SK-N-SH (cell line): ENCODE data around the gene THSD4. TPM values are rescaled to one million over a fixed set of nuclear protein-coding genes. Genes with fewer than 3 reads are reported as not detected.

ENCODE experiments used
- CTCF ChIA-PET: fragments of 300-600, 350-600 bp; formaldehyde crosslinking; extraction: SDS; loops from one replicate; lab custom pipeline; 2021; lab: Yijun Ruan, JAX
- POLR2A ChIA-PET: fragments of 350-600 bp; sonication (Branson Sonifier 250); formaldehyde crosslinking; extraction: SDS; loops from one replicate; lab custom pipeline; 2020; ENCODE audit warnings: antibody characterized with exemption, inconsistent platforms; lab: Yijun Ruan, JAX
- DNase-seq: peaks from one replicate; pipeline ENCODE4 v3.0.0; 2012
- H2AFZ ChIP-seq: fragments of 200-600 bp; sonication (generic); 2 replicates; pipeline ENCODE4 v1.8.1; 2016; ENCODE audit warnings: antibody characterized with exemption, mild to moderate bottlenecking, low read depth
- H3F3A ChIP-seq: fragments of 200-600 bp; sonication (generic); replicated peaks from 2 replicates; pipeline ENCODE3; 2016; ENCODE audit warnings: antibody characterized with exemption, mild to moderate bottlenecking; ENCODE audit not compliant: insufficient read depth
- H3K27ac ChIP-seq, 2 experiments: fragments of 200-500 bp in 1 of 2; fragments of 200-600 bp in 1 of 2; sonication (Bioruptor generic) in 1 of 2; sonication (generic), shearing (Covaris generic) in 1 of 2; 2 replicates each; pipeline versions ENCODE4 v1.5.1 to v1.6.1; 2014 to 2016; ENCODE audit warnings: low read depth in 2 of 2, inconsistent platforms in 1 of 2, low read length in 1 of 2, mild to moderate bottlenecking in 1 of 2, mixed read lengths in 1 of 2
- H3K27me3 ChIP-seq: fragments of 200-600 bp; sonication (generic), shearing (Covaris generic); 2 replicates; pipeline ENCODE4 v1.6.1; 2016; ENCODE audit warnings: mixed run types; ENCODE audit not compliant: insufficient read depth
- H3K36me3 ChIP-seq, 2 experiments: fragments of 200-500 bp in 1 of 2; fragments of 200-600 bp in 1 of 2; sonication (Bioruptor generic) in 1 of 2; sonication (generic) in 1 of 2; replicated peaks in 1 of 2; 2 replicates each; pipeline versions ENCODE3 to v1.5.1; 2014 to 2016; ENCODE audit warnings: low read length in 1 of 2, mild to moderate bottlenecking in 1 of 2; ENCODE audit not compliant: insufficient read depth in 2 of 2, control insufficient read depth in 1 of 2
- H3K4me1 ChIP-seq, 2 experiments: fragments of 200-500 bp in 1 of 2; fragments of 200-600 bp in 1 of 2; sonication (Bioruptor generic) in 1 of 2; sonication (generic), shearing (Covaris generic) in 1 of 2; 2 replicates each; pipeline versions ENCODE4 v1.5.1 to v1.6.1; 2014 to 2016; ENCODE audit warnings: low read depth in 1 of 2, low read length in 1 of 2, mixed run types in 1 of 2; ENCODE audit not compliant: insufficient read depth in 2 of 2, control insufficient read depth in 1 of 2
- H3K4me2 ChIP-seq: fragments of 200-600 bp; sonication (generic), shearing (Covaris generic); 2 replicates; pipeline ENCODE4 v1.6.1; 2017; ENCODE audit warnings: mixed run types
- H3K4me3 ChIP-seq, 2 experiments: fragments of 200-500 bp in 1 of 2; fragments of 200-600 bp in 1 of 2; sonication (Bioruptor generic) in 1 of 2; sonication (generic), shearing (Covaris generic) in 1 of 2; 2 replicates each; pipeline versions ENCODE4 v1.5.1 to v1.8.1; 2014 to 2016; ENCODE audit warnings: low read depth in 2 of 2, inconsistent platforms in 1 of 2, low read length in 1 of 2, mild to moderate bottlenecking in 1 of 2, mixed read lengths in 1 of 2, moderate library complexity in 1 of 2
- H3K79me2 ChIP-seq: fragments of 200-600 bp; sonication (generic); 2 replicates; pipeline ENCODE4 v1.8.1; 2017; ENCODE audit warnings: mild to moderate bottlenecking; ENCODE audit not compliant: insufficient read depth
- H3K9ac ChIP-seq: fragments of 200-600 bp; sonication (generic); 2 replicates; pipeline ENCODE4 v1.6.1; 2017; ENCODE audit warnings: mixed run types
- H3K9me2 ChIP-seq: fragments of 200-600 bp; sonication (generic); 2 replicates; pipeline ENCODE4 v1.6.1; 2017; ENCODE audit warnings: mixed run types
- H3K9me3 ChIP-seq: fragments of 200-600 bp; sonication (generic); 2 replicates; pipeline ENCODE4 v1.6.1; 2017; ENCODE audit warnings: mixed run types, mild to moderate bottlenecking, moderate library complexity
- H4K20me1 ChIP-seq: fragments of 200-600 bp; sonication (generic); 2 replicates; pipeline ENCODE4 v1.6.1; 2017; ENCODE audit warnings: mild to moderate bottlenecking, mixed run types; ENCODE audit not compliant: insufficient read depth
- CHD2 ChIP-seq: fragments of 150-350 bp; IDR thresholded peaks from 2 replicates; pipeline ENCODE4 v1.6.1; 2018; ENCODE audit warnings: low read length; ENCODE audit not compliant: partially characterized antibody
- EP300 ChIP-seq, 2 experiments: IDR thresholded peaks; 2 replicates each; pipeline versions ENCODE4 v1.4.0 to v1.6.1; 2012; ENCODE audit warnings: borderline replicate concordance in 1 of 2, low read depth in 1 of 2, low read length in 1 of 2
- EZH2phosphoT487 ChIP-seq: fragments of 200-600 bp; sonication (generic); IDR thresholded peaks from 2 replicates; pipeline ENCODE4 v1.6.1; 2017; ENCODE audit warnings: low read depth, mixed run types, mild to moderate bottlenecking, antibody characterized with exemption, moderate library complexity, borderline replicate concordance
- FOSL2 ChIP-seq: IDR thresholded peaks from 2 replicates; pipeline ENCODE4 v1.4.0; 2012; ENCODE audit warnings: low read depth, mild to moderate bottlenecking, moderate library complexity, borderline replicate concordance
- FOXJ3 ChIP-seq: sonication (generic); formaldehyde crosslinking; IDR thresholded peaks from 2 replicates; pipeline ENCODE4 v1.5.1; 2020; ENCODE audit warnings: mild to moderate bottlenecking, missing genetic modification reagents
- FOXM1 ChIP-seq: IDR thresholded peaks from 2 replicates; pipeline ENCODE4 v1.4.0; 2012; ENCODE audit warnings: low read depth, mild to moderate bottlenecking
- GATA2 ChIP-seq: sonication (generic); formaldehyde crosslinking; IDR thresholded peaks from 2 replicates; pipeline ENCODE4 v1.5.0; 2020; ENCODE audit warnings: mild to moderate bottlenecking, missing genetic modification reagents
- IRF3 ChIP-seq: fragments of 150-350 bp; IDR thresholded peaks from 2 replicates; pipeline ENCODE4 v1.6.1; 2016; ENCODE audit warnings: mild to moderate bottlenecking, low read depth, low read length
- JUND ChIP-seq: IDR thresholded peaks from 2 replicates; pipeline ENCODE4 v1.4.0; 2012
- MXI1 ChIP-seq: IDR thresholded peaks from 2 replicates; pipeline ENCODE4 v1.6.1; 2012; ENCODE audit warnings: mild to moderate bottlenecking, low read depth, low read length, improper control_type of control experiment
- NFIC ChIP-seq: IDR thresholded peaks from 2 replicates; pipeline ENCODE4 v1.4.0; 2012; ENCODE audit warnings: borderline replicate concordance
- PBX3 ChIP-seq: IDR thresholded peaks from 2 replicates; pipeline ENCODE4; 2012
- RAD21 ChIP-seq: IDR thresholded peaks from 2 replicates; pipeline ENCODE4 v1.6.1; 2012; ENCODE audit warnings: mild to moderate bottlenecking, low read length
- RCOR1 ChIP-seq: fragments of 150-350 bp; IDR thresholded peaks from 2 replicates; pipeline ENCODE4 v1.6.1; 2017; ENCODE audit warnings: antibody characterized with exemption, low read length
- RFX5 ChIP-seq: IDR thresholded peaks from 2 replicates; pipeline ENCODE4 v1.6.1; 2012; ENCODE audit warnings: mild to moderate bottlenecking, improper control_type of control experiment, low read length
- RXRA ChIP-seq: IDR thresholded peaks from 2 replicates; pipeline ENCODE4 v1.4.0; 2012; ENCODE audit warnings: low read depth, mild to moderate bottlenecking, borderline replicate concordance
- SIN3A ChIP-seq: IDR thresholded peaks from 2 replicates; pipeline ENCODE4 v1.6.1; 2012; ENCODE audit warnings: low read depth, mild to moderate bottlenecking, low read length, moderate library complexity, borderline replicate concordance
- SMC3 ChIP-seq: IDR thresholded peaks from 2 replicates; pipeline ENCODE4 v1.6.1; 2012; ENCODE audit warnings: low read depth, low read length, improper control_type of control experiment
- TCF12 ChIP-seq: IDR thresholded peaks from 2 replicates; pipeline ENCODE4 v1.4.0; 2012
- YY1 ChIP-seq: IDR thresholded peaks from 2 replicates; pipeline ENCODE4 v1.4.0; 2012; ENCODE audit warnings: low read depth, mild to moderate bottlenecking
- ZBTB33 ChIP-seq: IDR thresholded peaks from 2 replicates; pipeline ENCODE4 v1.4.0; 2012; ENCODE audit warnings: low read depth, borderline replicate concordance
- WGBS: methylation state at CpG from one replicate; pipeline ENCODE4 v1.1.6; 2017; ENCODE audit warnings: low lambda C conversion rate; 5-methylcytosine and 5-hydroxymethylcytosine counted together
- polyA plus RNA-seq, 3 experiments: library from polyadenylated mRNA; depleted of rRNA; stranded (reverse); fragments of >200 nt; gene quantifications; 2 replicates each; pipeline ENCODE4 v1.2.3, GENCODE V29; 2012

The THSD4 gene
- polyA plus RNA-seq, 1 of the 3 experiments (the other 2 are of a cell fraction) = 79.1 TPM

- H3K4me1 ChIP-seq = peaks cover 26 to 34% of the 10 kb centered on the region in 2 experiments; a peak in 3 of 4 replicates
- H3K9me2 ChIP-seq = no peaks in the 10 kb centered on the region
- H3K4me2 ChIP-seq = peak overlapping the region; percentile 30; the same call in 1 of the 2 replicates
- H3K79me2 ChIP-seq = no peaks in the 10 kb centered on the region
- H3K36me3 ChIP-seq = peaks cover 0 to 12% of the 10 kb centered on the region in 2 experiments
- H4K20me1 ChIP-seq = no peaks in the 10 kb centered on the region
- TF ChIP-seq GATA2 (CRISPR knock-in tag) (peak; percentile 35; the same call in 1 of the 2 replicates), EP300 (IDR thresholded peaks at IDR 0.05; ENCODE audit: borderline replicate concordance in 1 of 2, low read depth in 1 of 2, low read length in 1 of 2) (peak; percentile 30 to 86; a peak in 3 of 4 replicates), NFIC (peak; percentile 53), SMC3 (no peak), RXRA (peak; percentile 37), MXI1 (peak; percentile 1; the same call in 1 of the 2 replicates), RAD21 (0 out of 2 replicates have a peak, but pooled peaks have one; percentile 2), CHD2 (peak; percentile 20), RCOR1 (peak; percentile 49; the same call in 1 of the 2 replicates), IRF3 (no peak), FOSL2 (peak; percentile 68; the same call in 1 of the 2 replicates), FOXJ3 (CRISPR knock-in tag) (peak; percentile 54; the same call in 1 of the 2 replicates), FOXM1 (no peak; the same call in 1 of the 2 replicates), EZH2phosphoT487 (no peak), RFX5 (peak; percentile 82), TCF12 (peak; percentile 80), YY1 (no peak), SIN3A (no peak; the same call in 1 of the 2 replicates), PBX3 (peak; percentile 97), ZBTB33 (no peak), JUND (peak; percentile 70)
- H3K27ac ChIP-seq = peak overlapping the region; percentile 91 to 99
- H3K27me3 ChIP-seq = no peaks in the 10 kb centered on the region
- no peak overlapping the region for H2AFZ ChIP-seq
- POLR2A ChIA-PET = no interaction called here
- peaks cover 37% of the 10 kb centered on the region for H3F3A ChIP-seq
- CTCF ChIA-PET = interaction anchor here (1.0 to 1.4 kb wide), 5 partner anchors 12 to 533 kb away, joined by 3 to 4 read pairs (median 3); no protein-coding TSS in a partner anchor
- peak overlapping the region; percentile 57; the same call in 1 of the 2 replicates for H3K9ac ChIP-seq
- WGBS = 13% methylated on average over 4 of the region's 4 CpGs
- no peaks in the 10 kb centered on the region for H3K9me3 ChIP-seq
- DNase-seq = peak; percentile 57
- no peak overlapping the region for H3K4me3 ChIP-seq
These were observed 136.3 kb downstream of the THSD4 start for GRCh38 chr15:71251584-71252043.
